GM12864 (cell line): ENCODE results near the gene ZNF526.

Experiments
- DNase-seq: peaks from one replicate; pipeline ENCODE4 v3.0.0-alpha.2; 2011; ENCODE audit warnings: low read depth
- H3K4me3 ChIP-seq: 2 replicates; pipeline ENCODE4 v1.5.1; 2011; ENCODE audit warnings: mild to moderate bottlenecking, low read depth, low read length, control low read depth
- TF ChIP-seq, protein P1 (sequence below): IDR thresholded peaks from 2 replicates; pipeline ENCODE4 v1.5.1; 2011; ENCODE audit warnings: low read depth, mild to moderate bottlenecking, moderate library complexity, low read length, control low read depth, inconsistent platforms; ENCODE audit errors: missing control alignments

Gene ZNF526

DNA sequence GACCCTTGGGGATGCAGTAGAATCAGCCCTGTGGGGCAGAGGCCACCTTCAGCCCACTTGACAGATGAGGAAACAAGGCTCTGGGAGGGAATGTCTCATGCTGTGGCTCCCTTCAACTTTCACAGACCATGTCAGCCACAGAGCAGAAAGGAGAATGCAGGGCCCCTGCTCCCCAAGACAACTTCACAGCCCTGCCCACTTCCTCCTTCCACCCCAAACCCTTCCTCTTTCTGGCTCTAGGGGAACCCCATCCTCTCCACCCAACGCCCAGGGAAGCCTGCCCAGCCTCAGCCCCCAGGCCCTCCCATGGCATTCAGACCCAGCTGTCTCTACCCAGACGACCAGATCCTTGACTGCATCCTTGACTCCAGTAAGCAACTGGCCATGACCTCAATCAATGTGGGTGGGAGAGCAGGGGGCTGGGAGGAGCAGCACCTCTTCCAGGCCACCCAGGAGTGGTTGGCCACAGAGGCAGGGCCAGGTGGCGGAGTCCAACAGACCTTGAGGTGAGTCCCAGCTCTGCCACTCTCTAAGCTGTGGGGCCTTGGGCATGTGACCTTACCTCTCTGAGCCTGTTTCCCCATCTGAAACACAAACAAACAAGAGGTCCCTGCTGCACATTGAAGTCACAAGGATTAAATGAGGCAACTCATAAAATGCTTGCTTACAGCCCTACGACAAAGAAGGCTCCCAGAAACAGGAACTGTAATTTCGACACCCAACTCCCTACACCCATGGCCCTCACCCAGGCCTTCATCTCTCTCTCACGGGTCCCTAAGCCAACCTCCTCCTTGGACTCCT is 18.4 kb upstream of the ZNF526 start:
- TF ChIP-seq, protein P1, sequence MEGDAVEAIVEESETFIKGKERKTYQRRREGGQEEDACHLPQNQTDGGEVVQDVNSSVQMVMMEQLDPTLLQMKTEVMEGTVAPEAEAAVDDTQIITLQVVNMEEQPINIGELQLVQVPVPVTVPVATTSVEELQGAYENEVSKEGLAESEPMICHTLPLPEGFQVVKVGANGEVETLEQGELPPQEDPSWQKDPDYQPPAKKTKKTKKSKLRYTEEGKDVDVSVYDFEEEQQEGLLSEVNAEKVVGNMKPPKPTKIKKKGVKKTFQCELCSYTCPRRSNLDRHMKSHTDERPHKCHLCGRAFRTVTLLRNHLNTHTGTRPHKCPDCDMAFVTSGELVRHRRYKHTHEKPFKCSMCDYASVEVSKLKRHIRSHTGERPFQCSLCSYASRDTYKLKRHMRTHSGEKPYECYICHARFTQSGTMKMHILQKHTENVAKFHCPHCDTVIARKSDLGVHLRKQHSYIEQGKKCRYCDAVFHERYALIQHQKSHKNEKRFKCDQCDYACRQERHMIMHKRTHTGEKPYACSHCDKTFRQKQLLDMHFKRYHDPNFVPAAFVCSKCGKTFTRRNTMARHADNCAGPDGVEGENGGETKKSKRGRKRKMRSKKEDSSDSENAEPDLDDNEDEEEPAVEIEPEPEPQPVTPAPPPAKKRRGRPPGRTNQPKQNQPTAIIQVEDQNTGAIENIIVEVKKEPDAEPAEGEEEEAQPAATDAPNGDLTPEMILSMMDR, result no peak
- peak; percentile 59 for DNase-seq
- H3K4me3 ChIP-seq, result no peak overlapping the region

DNA sequence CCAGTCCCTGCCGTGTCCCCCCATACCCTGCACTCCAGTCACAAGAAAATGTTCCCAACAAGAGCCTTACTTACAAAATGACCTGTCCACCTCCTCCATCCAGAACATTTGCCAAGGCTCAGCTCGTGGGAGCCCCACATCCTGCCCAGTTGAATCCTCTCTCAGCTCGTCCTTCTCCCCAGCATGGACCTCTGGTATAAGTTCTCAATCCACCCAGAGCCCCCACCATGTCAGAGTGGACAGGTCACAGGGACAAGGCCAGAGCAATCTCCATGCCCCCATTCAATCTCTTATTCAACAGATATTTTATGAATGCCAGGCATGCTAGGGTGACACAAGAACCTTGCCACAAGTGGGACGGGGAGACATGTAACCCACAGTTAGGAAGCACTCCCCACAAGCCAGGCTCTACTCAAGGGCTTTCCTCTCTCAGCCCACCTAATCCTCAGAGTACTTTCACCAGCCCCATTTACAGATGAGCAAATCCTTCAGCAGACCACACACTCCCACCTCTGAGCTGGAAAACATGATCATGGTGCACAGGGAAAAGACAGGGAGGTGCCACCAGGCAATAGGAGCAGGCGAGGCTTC is 17.7 kb upstream of the ZNF526 start:
- no peak for DNase-seq
- TF ChIP-seq, protein P1, result no peak
- H3K4me3 ChIP-seq, result no peak overlapping the region

DNA sequence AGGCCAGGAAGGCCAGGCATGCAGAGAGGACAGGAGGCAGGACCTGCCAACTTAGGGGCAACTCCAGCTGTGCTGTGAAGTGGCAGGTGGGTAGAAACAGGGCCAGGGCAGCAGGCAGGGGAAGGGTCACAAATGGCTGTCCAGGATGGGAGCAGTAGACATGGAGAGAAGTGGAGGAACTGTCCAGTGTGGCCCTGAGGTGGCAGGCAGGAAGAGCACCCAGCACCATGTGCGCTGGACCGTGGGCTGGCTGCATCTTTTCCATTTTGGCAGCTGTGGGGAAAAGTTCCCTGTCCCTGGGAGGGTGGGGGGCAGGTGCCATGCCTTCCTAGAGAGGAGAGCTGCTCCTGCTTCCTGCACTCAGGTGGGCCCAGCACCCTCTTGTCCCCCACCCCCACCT is 16.4 kb upstream of the ZNF526 start:
- no peak overlapping the region for H3K4me3 ChIP-seq
- TF ChIP-seq, protein P1, result no peak
- DNase-seq, result no peak

DNA sequence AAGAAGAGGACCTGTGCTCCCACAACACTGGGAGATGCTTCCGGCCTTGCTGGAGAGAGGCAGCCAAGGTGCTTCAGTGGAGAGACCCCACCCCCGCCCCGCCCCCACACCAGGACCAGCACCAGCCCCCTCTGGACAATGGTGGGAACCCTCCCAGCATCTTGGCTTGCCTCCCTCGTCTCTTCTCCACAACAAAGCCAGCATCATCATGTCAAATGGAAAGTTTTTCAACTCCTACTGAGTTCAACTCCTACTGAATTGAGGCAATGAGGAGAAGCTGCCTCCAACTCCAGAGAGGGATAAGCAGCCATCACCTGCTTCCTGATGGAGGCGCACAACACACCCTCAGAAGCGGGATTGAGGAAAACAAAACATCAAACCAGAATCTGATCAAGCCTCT is 15.4 kb upstream of the ZNF526 start:
- H3K4me3 ChIP-seq, result no peak overlapping the region

DNA sequence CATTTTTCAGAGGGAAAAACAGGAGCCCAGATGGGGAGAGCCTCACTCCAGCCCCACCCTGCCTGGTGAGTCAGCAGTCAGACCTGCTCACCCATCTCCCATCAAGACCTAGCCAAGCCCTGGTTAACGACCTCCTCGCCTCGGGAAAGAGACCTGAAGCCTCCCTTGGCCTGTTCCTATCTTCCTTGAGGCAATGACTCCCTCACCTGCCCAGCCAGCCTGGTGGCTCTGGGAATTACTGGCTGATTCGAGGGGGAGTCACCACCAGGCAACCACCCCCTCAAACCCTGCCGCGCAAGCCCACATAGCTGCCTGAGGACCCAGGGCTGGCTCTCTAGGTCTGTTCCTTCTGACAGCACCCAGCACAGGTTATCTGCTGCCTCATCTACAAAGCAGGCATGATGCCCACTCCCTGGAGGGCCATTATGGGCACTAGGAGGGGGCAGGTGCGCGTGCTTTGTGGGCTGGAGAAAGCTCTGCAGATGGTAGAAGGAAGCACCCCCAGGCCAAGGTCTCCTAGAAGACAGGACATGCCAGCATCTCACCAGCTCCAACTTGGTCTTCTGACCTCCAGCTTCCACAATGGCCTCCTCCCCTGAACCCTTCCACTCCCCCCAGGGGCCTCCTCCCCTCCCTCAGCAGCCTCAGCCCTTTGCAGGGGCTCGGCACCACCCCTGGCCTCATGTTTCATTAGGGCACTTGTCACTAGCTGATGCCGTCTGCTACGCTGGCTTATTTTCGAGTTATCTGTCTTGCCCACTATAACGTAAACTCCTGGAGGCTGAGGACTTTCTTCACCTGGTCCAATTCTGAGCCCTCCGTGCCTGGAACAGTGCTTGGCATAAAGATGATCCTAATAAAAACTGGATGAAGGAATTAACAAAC is 13.0 kb upstream of the ZNF526 start:
- TF ChIP-seq, protein P1, result no peak
- no peak for DNase-seq
- no peak overlapping the region for H3K4me3 ChIP-seq

More for the DNA sequence above, 15.4 kb upstream of the ZNF526 start:
- TF ChIP-seq, protein P1, result no peak
- DNase-seq, result no peak

DNA sequence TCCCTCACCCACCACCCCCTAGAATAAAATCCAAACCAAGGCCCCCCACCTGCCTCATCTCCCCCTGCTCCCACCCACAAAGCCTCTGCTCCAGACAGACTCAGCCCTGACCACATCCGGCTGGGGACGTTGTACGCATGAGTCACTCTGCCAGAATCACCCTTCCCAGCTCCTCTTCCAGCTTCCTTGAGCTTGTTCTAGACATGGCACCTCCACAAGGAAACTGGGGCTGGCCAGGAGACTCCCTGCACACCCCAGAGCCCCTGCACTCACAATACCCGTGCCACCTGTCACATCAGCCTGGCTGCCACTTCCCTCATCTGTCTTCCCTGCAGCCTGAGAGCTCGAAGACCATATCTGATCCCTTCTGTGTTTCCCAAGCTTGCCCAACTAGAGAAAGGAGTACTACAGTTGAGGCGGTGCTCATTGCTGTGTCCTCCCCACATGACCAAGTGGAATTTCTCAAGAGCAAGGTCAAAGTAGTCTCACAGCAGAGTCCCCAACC is 12.3 kb upstream of the ZNF526 start:
- DNase-seq, result no peak

More for the DNA sequence above, 12.3 kb upstream of the ZNF526 start:
- TF ChIP-seq, protein P1, result no peak
- no peak overlapping the region for H3K4me3 ChIP-seq
